ENCODE results near the gene EVC2.

EVC2 gene

DNA sequence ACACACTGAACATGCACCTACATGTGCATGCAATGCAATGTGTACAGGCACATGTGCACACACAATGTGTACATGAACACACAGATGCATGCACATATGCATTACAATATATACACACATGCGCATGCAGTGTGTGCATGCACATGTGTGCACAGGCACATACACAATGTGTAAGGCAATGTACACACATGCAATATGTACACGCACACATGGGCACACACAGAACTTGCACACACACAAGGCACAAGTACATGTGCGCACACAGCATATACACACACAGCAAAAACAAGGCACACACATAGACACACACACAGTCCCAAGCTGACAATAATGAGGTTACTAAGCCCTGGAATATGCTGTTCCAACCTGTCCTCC, 76.3 kb downstream of the EVC2 start:
- Histone ChIP-seq H3K9ac (ENCODE audit: low read length) (no peak overlapping the region), H3K27ac (ENCODE audit: low read length) (no peak overlapping the region), H3F3A (ENCODE audit: insufficient read depth, low read length) (no peaks in the 10 kb centered on the region), H3K4me3 (ENCODE audit: low read length) (no peak overlapping the region), H3K79me2 (ENCODE audit: low read length) (no peaks in the 10 kb centered on the region), H3K36me3 (replicated peaks; ENCODE audit: insufficient read depth, low read length) (no peaks in the 10 kb centered on the region; the same call in 1 of the 2 replicates), H4K20me1 (ENCODE audit: insufficient read depth, low read length) (no peaks in the 10 kb centered on the region), H2AFZ (ENCODE audit: low read length) (no peak overlapping the region), H3K9me2 (replicated peaks; ENCODE audit: insufficient read depth, low read length) (no peaks in the 10 kb centered on the region), H3K27me3 (replicated peaks; ENCODE audit: insufficient read depth, low read length) (no peaks in the 10 kb centered on the region), H3K4me2 (ENCODE audit: low read depth, low read length) (no peak overlapping the region), H3K9me3 (replicated peaks; ENCODE audit: insufficient read depth, low read length) (no peaks in the 10 kb centered on the region), H3K4me1 (ENCODE audit: low read length) (no peaks in the 10 kb centered on the region)
- DNase-seq, result no peak
- TF ChIP-seq EZH2phosphoT487 (IDR thresholded peaks at IDR 0.05; ENCODE audit: low read length), result no peak
- TF ChIP-seq, protein P1, sequence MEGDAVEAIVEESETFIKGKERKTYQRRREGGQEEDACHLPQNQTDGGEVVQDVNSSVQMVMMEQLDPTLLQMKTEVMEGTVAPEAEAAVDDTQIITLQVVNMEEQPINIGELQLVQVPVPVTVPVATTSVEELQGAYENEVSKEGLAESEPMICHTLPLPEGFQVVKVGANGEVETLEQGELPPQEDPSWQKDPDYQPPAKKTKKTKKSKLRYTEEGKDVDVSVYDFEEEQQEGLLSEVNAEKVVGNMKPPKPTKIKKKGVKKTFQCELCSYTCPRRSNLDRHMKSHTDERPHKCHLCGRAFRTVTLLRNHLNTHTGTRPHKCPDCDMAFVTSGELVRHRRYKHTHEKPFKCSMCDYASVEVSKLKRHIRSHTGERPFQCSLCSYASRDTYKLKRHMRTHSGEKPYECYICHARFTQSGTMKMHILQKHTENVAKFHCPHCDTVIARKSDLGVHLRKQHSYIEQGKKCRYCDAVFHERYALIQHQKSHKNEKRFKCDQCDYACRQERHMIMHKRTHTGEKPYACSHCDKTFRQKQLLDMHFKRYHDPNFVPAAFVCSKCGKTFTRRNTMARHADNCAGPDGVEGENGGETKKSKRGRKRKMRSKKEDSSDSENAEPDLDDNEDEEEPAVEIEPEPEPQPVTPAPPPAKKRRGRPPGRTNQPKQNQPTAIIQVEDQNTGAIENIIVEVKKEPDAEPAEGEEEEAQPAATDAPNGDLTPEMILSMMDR (IDR thresholded peaks at IDR 0.05; ENCODE audit: low read length), result no peak
- no peak for TF ChIP-seq EZH2 (optimal IDR thresholded peaks at IDR 0.05; ENCODE audit: low read depth, low read length)

DNA sequence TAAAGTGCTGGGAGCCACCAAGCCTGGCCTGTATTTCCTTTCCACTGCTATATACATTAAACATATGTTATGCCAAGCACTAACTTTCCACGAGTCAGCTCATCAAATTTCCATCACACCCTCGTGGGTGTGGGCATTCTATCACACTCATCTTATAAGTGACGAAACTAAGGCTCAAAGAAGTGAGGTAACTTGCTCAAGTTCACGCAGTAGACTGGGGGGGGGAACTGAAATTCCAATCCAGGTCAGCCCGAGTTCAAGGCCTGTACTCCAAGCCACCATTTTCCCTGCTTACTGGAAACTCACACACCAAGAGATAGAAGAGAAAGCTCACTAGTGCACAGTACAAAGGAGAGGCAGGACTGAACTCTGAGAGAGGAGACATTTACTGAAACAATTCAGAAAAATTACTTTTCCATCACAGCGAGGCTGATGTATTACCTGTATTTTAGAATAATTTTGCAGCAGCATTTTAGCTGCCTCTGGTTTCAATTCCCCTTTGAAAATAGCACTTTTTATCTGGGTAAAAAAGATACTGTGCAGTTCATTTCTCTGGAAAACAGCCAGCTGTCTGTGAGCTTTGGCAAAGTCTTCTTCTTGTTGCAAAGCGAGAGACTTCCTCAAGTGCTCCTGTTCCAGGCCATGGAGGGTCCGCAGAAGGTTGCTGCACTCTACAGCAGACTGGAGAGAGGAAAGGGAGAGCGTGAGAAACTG, 76.8 kb downstream of the EVC2 start:
- H3K4me2 ChIP-seq (ENCODE audit: low read depth, low read length), result no peak overlapping the region
- TF ChIP-seq EZH2 (optimal IDR thresholded peaks at IDR 0.05; ENCODE audit: low read depth, low read length) (no peak), EZH2phosphoT487 (IDR thresholded peaks at IDR 0.05; ENCODE audit: low read length) (no peak)
- TF ChIP-seq, protein P1 (IDR thresholded peaks at IDR 0.05; ENCODE audit: low read length), result no peak
- H3K27me3 ChIP-seq (replicated peaks; ENCODE audit: insufficient read depth, low read length), result no peaks in the 10 kb centered on the region
- no peak overlapping the region for H3K9ac ChIP-seq (ENCODE audit: low read length)
- no peaks in the 10 kb centered on the region for H3K79me2 ChIP-seq (ENCODE audit: low read length)
- no peak overlapping the region for H2AFZ ChIP-seq (ENCODE audit: low read length)
- H3K27ac ChIP-seq (ENCODE audit: low read length), result no peak overlapping the region
- H3K4me1 ChIP-seq (ENCODE audit: low read length), result no peaks in the 10 kb centered on the region
- no peak for DNase-seq
- H3F3A ChIP-seq (ENCODE audit: insufficient read depth, low read length), result no peaks in the 10 kb centered on the region
- no peaks in the 10 kb centered on the region for H3K9me3 ChIP-seq (replicated peaks; ENCODE audit: insufficient read depth, low read length)
- H3K9me2 ChIP-seq (replicated peaks; ENCODE audit: insufficient read depth, low read length), result no peaks in the 10 kb centered on the region
- H3K4me3 ChIP-seq (ENCODE audit: low read length), result no peak overlapping the region
- H3K36me3 ChIP-seq (replicated peaks; ENCODE audit: insufficient read depth, low read length), result no peaks in the 10 kb centered on the region; the same call in 1 of the 2 replicates
- no peaks in the 10 kb centered on the region for H4K20me1 ChIP-seq (ENCODE audit: insufficient read depth, low read length)

DNA sequence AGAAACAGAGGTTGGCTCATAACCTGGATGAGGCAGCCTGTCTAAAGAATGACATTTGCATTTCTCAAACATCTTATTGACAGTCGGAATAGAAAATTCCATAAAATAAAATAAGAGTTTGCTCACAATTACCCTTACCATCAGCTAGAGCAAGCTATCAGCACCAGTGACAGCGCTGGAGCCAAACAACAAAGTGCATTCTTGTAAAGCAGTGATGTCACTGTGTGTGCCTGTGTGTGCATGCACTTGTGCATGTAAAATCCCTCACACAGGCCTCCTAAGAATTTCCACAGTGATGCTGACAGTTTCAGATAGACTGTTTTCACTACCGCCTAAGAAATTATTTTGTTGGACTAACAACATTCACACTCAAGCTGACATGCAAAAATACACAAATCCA, 77.6 kb downstream of the EVC2 start:
- Histone ChIP-seq H3K4me2 (ENCODE audit: low read depth, low read length) (no peak overlapping the region), H3K27ac (ENCODE audit: low read length) (no peak overlapping the region), H3K9me2 (replicated peaks; ENCODE audit: insufficient read depth, low read length) (no peaks in the 10 kb centered on the region), H3K27me3 (replicated peaks; ENCODE audit: insufficient read depth, low read length) (no peaks in the 10 kb centered on the region), H3K36me3 (replicated peaks; ENCODE audit: insufficient read depth, low read length) (no peaks in the 10 kb centered on the region; the same call in 1 of the 2 replicates), H2AFZ (ENCODE audit: low read length) (no peak overlapping the region), H3K9ac (ENCODE audit: low read length) (no peak overlapping the region), H3K4me3 (ENCODE audit: low read length) (no peak overlapping the region), H3K79me2 (ENCODE audit: low read length) (no peaks in the 10 kb centered on the region), H4K20me1 (ENCODE audit: insufficient read depth, low read length) (no peaks in the 10 kb centered on the region), H3K9me3 (replicated peaks; ENCODE audit: insufficient read depth, low read length) (no peaks in the 10 kb centered on the region), H3F3A (ENCODE audit: insufficient read depth, low read length) (no peaks in the 10 kb centered on the region), H3K4me1 (ENCODE audit: low read length) (no peaks in the 10 kb centered on the region)
- TF ChIP-seq, protein P1 (IDR thresholded peaks at IDR 0.05; ENCODE audit: low read length), result no peak
- TF ChIP-seq EZH2phosphoT487 (IDR thresholded peaks at IDR 0.05; ENCODE audit: low read length) (no peak), EZH2 (optimal IDR thresholded peaks at IDR 0.05; ENCODE audit: low read depth, low read length) (no peak)
- no peak for DNase-seq

Data from MM.1S (cell line).